Measurements from ENCODE around the gene PSD2. TPM values are rescaled to one million over a fixed set of nuclear protein-coding genes. Genes with fewer than 3 reads are reported as not detected.

Gene PSD2
- total RNA-seq, 6 experiments from 2014 or later, result 0.04 to 0.07 (median 0.07) TPM; not detected in 3

- TF ChIP-seq CTCF (IDR thresholded peaks at IDR 0.05) (no peak), POLR2A (IDR thresholded peaks at IDR 0.05) (no peak)
- no peaks in the 10 kb centered on the region for H3K27me3 ChIP-seq
- ATAC-seq (no peak), DNase-seq (peak in 1 of 3 donors; percentile 22)
- no peaks in the 10 kb centered on the region for H3K4me1 ChIP-seq
- H3K4me3 ChIP-seq, result no peak overlapping the region
- 91% methylated on average over 7 of the region's 7 CpGs for WGBS (ENCODE audit: insufficient coverage, low coverage, low lambda C conversion rate, missing lambda C conversion rate)
- H3K27ac ChIP-seq, result no peak overlapping the region
- no peaks in the 10 kb centered on the region for H3K9me3 ChIP-seq
- intact Hi-C loops (cut with DNase I), result loop anchor here in 1 of 2 donors (10.0 kb wide), 1 partner anchor 111 kb away; no protein-coding TSS in a partner anchor
- H3K36me3 ChIP-seq, result no peaks in the 10 kb centered on the region
Measured at GRCh38 chr5:139854029-139854605, 58.5 kb downstream of the PSD2 start.

GRCh38 chr5:139854953-139855352 is 59.3 kb downstream of the PSD2 start:
- H3K4me1 ChIP-seq, result no peaks in the 10 kb centered on the region
- H3K27me3 ChIP-seq, result no peaks in the 10 kb centered on the region
- no peak overlapping the region for H3K27ac ChIP-seq
- no peak for DNase-seq
- WGBS (ENCODE audit: insufficient coverage, low coverage, low lambda C conversion rate, missing lambda C conversion rate), result 88% methylated on average over 3 of the region's 5 CpGs
- TF ChIP-seq CTCF (IDR thresholded peaks at IDR 0.05) (no peak), POLR2A (IDR thresholded peaks at IDR 0.05) (no peak)
- ATAC-seq, result no peak
- no peaks in the 10 kb centered on the region for H3K36me3 ChIP-seq
- no peaks in the 10 kb centered on the region for H3K9me3 ChIP-seq
- intact Hi-C loops (cut with DNase I), result loop anchor here in 1 of 2 donors (5.0 to 10.0 kb wide), 2 partner anchors 63 to 110 kb away; no protein-coding TSS in a partner anchor
- no peak overlapping the region for H3K4me3 ChIP-seq

- no peaks in the 10 kb centered on the region for H3K36me3 ChIP-seq
- 70% methylated on average over 2 of the region's 8 CpGs for WGBS (ENCODE audit: insufficient coverage, low coverage, low lambda C conversion rate, missing lambda C conversion rate)
- no peak overlapping the region for H3K27ac ChIP-seq
- intact Hi-C loops (cut with DNase I), result loop anchor here in 1 of 2 donors (5.0 to 10.0 kb wide), 2 partner anchors 63 to 109 kb away; no protein-coding TSS in a partner anchor
- peak in 1 of 3 donors; percentile 32 for DNase-seq
- H3K4me3 ChIP-seq, result no peak overlapping the region
- ATAC-seq, result no peak
- H3K27me3 ChIP-seq, result no peaks in the 10 kb centered on the region
- no peaks in the 10 kb centered on the region for H3K9me3 ChIP-seq
- TF ChIP-seq POLR2A (IDR thresholded peaks at IDR 0.05), result no peak
- no peak for TF ChIP-seq CTCF (IDR thresholded peaks at IDR 0.05)
- H3K4me1 ChIP-seq, result no peaks in the 10 kb centered on the region
Measured at GRCh38 chr5:139855451-139855850, 59.8 kb downstream of the PSD2 start.

GRCh38 chr5:139855946-139856540 is 60.4 kb downstream of the PSD2 start:
- H3K9me3 ChIP-seq, result no peaks in the 10 kb centered on the region
- no peak overlapping the region for H3K4me3 ChIP-seq
- WGBS (ENCODE audit: insufficient coverage, low coverage, low lambda C conversion rate, missing lambda C conversion rate), result 74% methylated on average over 3 of the region's 6 CpGs
- DNase-seq, result no peak
- no peaks in the 10 kb centered on the region for H3K36me3 ChIP-seq
- no peak for TF ChIP-seq CTCF (IDR thresholded peaks at IDR 0.05)
- no peak for TF ChIP-seq POLR2A (IDR thresholded peaks at IDR 0.05)
- no peak overlapping the region for H3K27ac ChIP-seq
- H3K27me3 ChIP-seq, result no peaks in the 10 kb centered on the region
- H3K4me1 ChIP-seq, result no peaks in the 10 kb centered on the region
- no peak for ATAC-seq
- intact Hi-C loops (cut with DNase I), result loop anchor here in 1 of 2 donors (5.0 to 10.0 kb wide), 2 partner anchors 64 to 109 kb away; no protein-coding TSS in a partner anchor

All from right lobe of liver (tissue), 6 donors.